Stimulated activated naive CD4-positive, alpha-beta T cell treated with Interleukin-2 at 50 U/mL for 16 hours (primary cell): ENCODE measurements around the gene POLR3GL.
A peak's percentile ranks its signal among the peaks of the same experiment; 100 is the strongest.

Experiments used
- DNase-seq: peaks from one replicate; lab custom pipeline; 2025; lab: John Stamatoyannopoulos, UW

Gene POLR3GL

DNA sequence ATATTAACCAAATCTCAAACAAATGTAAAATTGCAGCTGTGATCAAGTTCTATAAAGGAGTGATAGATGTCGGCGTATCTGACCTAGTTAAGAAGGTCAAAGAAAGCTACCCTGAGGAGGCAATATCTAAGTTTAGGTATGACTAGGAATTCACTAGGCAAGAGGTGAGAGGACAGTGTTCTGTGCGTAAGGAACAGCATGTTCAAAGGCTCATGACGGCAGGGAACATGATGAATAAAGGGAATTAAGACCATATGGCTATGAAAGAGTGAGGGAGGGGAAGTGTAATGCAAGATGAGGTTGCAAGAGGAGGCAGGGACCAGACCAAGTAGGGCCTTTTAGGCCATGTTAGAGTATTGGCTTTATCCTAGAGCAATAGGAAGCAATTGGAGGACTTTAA is 15.3 kb upstream of the POLR3GL start:
- DNase-seq = no peak

DNA sequence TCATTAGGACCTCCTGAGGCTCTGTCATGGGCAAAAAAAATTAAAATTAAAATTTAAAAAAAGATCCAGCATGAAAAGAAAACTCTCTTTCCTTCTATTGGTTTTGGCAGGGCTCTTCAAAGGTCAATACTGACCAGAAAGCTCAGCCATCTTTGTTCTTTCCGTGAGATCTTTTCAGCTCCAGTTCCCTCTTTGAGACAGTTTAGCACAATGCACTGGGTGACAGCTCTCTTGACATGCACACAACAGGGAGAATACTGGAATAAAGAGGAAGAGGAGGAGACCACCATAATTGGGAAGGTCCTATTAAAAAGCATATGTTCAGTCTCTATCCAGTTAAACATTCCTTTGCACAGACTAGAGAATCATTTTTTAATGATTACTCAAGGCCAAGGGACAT is 13.0 kb upstream of the POLR3GL start:
- DNase-seq = no peak

DNA sequence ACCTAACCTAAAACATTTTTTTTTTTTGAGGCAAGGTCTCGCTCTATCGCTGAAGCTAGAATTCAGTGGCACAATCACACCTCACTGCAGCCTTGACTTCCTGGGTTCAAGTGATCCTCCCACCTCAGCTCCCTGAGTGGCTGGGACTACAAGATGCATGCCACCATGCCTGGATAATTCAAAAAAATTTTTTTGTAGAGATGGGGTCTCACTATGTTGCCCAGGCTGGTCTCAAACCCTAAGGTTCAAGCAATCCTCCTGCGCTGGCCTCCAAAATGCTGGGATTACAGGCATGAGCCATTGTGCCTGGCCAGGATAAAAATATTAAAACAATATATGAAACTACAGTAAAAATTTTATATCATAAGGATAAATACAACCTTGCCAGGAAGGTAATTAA is 11.6 kb upstream of the POLR3GL start:
- DNase-seq = no peak

DNA sequence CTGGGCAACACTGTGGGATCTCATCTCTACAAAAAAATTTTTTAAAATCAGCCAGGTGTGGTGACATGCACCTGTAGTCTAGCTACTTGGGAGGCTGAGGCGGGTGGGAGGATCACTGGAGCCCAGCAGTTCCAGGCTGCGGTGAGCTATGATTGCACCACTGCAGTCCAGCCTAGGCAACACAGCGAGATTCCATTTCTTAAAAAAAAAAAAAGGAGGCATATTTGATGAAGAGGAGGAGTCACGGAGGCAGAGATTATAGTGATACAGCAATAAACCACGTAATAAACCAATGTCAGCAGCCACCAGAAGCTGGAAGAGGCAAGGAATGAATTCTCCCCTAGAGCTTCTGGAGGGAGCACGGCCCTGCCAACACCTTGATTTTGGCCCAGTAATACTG is 10.6 kb upstream of the POLR3GL start:
- DNase-seq = no peak

DNA sequence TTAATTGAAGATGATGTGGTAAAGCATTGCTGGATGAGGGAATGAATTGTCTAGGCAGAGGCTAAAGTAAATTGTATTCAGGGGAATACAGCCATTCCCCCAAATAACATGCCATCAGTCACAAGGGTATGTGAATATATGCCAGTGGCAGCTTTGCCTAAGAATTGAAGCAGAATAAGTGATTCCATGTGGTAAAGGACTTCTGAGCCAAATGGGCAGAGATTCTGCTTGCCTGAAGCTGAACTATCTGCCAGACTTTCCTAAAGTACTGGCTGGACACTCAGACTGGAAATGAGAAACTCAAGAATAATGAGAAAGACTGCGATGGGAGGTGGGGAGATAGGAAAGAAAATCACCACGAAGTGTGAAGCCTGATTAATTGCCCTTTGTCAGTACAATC is 9.1 kb upstream of the POLR3GL start:
- no peak for DNase-seq

DNA sequence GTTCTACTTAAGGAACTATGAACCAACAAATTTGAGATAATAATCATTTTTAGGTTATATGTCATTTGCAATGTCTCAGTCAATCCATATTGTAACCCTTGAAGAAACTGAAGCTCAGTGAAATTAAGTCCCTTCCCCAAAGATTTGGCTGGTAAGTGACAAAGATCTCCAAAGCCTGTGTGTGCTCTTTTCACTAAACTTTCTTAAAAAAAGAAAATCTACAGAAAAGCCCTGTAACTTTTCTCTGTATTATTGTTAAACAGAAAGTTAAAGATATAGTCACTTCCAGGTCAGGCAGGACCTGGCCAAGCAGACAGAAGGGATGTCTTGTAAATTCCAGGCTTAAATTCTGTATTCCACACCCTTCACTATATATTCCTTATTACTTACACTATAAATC is 8.1 kb upstream of the POLR3GL start:
- DNase-seq = no peak

DNA sequence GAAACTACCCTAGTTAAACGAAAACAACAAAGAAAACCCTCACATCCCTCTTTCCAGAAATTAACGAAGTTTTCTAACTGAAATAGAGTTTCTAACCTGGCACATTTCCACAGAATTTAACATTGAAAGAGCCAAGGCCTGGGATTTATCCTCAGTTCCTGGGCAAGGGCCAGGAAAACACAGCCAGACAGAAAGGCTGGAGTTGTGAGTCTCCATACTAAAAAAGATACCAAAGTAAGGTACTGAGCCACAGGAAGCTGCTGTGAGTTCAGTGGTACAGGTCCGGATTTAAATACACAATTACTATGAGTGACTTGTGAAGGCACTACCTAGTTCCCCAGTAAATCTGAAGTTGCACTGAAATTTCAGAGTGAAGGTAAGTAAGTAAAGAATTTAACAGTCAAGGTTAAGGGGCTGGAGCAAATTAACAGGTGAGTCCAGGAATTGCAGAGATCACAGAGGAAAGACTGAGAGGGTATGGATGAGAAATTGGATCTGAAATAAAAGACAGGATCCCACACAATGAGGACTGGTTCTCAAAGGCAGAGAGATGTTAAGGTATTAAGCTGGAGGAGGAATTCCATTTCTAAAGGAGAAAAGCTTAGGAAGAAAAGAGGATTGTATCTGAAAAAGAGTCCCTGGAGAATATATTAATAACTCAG is 7.6 kb upstream of the POLR3GL start:
- DNase-seq = no peak

DNA sequence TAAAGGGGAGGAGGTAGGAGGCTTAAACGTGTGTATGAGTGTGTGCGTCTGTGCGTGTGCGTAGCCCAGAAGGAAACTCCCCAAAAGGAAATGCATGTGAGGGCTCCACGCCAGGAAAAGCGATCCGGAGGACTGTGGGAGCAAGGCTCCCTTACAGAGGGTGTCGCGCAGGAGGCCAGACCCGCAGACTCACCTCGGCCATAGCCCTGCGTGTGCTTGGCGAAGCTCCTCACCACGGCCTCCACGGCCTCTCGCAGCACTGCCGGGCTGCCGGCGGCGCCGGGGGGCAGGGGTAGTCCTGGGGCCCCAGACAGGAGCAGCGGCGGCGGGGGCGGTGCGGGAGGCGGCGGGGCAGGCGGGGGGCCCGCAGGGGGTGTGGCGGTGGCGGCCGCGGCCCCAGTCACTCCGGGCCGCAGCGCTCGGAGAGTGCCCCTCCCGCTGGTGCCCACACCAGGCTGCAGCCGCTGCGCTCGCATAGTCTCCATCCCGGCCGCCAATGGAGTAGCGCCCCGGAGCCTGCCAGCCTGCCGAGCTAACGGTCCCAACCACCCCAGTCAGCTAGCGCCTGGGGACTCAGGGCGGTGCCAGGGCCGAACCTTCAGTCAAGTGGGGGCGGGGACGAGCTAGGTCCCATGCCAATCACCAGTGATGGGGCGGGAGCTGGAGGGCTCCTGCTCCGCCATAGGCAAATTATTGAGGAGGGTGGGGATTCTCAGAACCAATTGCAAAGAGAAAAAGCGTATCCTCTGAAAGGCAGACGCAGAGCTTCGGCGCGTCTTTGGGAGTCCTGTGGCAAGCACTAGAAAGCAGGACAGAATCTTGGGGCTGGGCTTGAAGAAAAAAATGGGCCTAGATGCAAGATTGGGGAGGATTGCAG is 6.8 kb upstream of the POLR3GL start, which contains the start of gene LIX1L:
TSS of gene LIX1L (minus strand) at position 575 of the 877 bp plus-strand sequence. CDS start at position 485, 90 bp downstream.
- DNase-seq = peak; percentile 95

DNA sequence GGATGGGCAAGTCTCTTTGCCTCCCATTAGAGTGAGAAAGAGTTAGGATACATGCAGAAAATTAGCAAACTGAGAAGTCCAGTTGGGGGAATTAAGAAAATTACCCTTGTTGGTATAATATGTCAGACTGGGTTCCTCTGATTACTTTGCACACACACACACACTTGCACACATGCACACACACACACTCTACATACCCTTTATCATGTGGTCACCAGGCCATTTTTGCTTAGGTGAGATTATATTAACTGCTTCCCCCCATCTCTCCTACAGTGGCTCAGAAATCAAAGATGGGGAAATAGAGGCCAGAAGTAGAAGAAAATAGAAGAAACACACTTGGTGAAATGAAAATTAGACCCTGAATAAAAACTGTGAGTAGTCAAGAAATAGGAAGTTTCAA is 5.8 kb upstream of the POLR3GL start:
- DNase-seq = no peak

DNA sequence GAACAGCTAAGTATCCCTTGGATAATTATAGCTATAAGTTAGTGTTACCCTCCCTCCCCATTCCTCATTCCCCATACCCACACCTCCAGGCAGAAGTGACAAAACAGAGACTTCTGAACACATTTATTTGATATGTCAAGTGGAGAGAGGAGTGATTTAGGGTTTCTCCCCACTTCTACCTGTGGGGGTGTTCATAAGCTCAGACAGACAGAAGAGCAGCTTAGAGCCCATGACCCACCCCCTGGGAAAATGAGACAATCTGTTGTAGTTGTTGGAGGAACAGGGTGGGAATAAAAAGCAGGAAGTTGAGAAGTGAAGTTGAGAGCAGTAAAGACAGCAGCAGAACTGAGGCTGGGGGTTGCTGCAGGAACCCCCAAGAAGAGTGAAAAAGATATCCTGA is 5.2 kb upstream of the POLR3GL start:
- DNase-seq = no peak

DNA sequence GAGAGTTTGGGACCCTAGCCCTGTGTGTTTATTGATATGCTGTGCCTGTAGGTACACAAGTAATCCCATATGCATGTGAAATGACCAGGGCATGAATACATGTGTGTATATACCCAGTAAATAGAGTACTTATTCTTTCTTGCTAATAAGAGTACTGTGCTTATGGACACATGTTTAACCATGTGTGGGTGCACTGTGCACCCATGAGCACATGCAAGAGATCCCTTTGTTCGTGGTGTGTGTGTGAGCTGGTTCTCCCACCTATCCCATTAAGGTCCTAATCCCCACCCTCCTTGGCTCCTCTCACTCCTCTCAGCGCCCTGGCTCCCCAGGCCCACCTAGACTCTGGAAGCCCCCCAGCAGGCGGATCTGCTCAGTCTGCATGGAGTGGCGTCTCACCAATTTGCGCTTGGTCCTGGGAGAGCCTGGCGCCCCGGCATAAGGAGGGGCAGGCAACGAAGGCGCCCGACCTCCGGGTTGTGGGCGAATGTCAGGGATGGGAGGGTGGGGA is 4.5 kb upstream of the POLR3GL start:
- no peak for DNase-seq

DNA sequence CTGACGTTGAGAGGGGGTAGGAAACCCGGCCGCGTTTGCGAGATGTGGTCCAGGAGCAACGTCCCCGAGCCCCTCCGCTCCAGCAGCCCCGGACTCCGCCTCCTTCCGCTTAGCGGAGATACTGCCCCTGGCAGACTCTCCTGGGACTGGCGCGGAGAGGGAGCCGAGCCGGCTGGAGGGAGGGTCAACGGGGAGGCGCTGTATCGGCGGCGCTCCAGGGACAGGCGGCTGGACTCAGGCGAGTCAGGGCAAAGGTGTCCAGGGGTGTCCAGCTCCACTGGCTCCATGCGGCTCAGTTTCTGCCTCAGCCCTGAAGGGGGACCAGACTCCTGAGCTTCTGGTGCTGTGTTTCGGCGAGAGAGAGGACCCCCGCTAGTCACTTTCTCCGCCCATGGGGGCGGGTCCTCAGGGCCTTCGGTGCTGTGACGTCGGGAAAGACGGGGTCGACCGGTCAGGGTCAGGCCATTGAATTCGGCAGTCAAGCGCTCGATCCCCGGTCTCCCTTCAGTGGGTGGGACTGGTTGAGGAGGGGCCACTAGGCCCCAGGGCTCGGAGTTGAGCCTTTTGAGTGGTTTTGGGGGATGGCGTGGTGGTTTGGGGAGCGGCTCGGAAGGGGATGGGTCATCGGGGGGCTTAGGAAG is 3.9 kb upstream of the POLR3GL start:
- peak; percentile 40 for DNase-seq

DNA sequence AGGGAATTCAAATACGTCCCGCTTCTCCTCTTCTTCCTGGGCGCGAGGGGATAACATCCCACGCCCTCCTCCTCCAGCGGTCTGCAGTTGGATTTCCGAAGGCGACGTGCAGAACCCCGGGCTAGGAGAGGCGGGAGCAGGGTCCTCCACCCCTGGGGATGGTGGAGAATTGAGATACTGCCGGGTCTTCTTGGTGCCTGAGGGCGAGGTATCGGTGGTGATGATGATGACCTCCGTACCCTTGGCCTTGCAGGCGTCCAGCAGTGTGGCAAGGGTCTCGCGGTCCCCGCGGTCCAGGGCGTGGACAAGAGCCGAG is 3.4 kb upstream of the POLR3GL start:
- no peak for DNase-seq

DNA sequence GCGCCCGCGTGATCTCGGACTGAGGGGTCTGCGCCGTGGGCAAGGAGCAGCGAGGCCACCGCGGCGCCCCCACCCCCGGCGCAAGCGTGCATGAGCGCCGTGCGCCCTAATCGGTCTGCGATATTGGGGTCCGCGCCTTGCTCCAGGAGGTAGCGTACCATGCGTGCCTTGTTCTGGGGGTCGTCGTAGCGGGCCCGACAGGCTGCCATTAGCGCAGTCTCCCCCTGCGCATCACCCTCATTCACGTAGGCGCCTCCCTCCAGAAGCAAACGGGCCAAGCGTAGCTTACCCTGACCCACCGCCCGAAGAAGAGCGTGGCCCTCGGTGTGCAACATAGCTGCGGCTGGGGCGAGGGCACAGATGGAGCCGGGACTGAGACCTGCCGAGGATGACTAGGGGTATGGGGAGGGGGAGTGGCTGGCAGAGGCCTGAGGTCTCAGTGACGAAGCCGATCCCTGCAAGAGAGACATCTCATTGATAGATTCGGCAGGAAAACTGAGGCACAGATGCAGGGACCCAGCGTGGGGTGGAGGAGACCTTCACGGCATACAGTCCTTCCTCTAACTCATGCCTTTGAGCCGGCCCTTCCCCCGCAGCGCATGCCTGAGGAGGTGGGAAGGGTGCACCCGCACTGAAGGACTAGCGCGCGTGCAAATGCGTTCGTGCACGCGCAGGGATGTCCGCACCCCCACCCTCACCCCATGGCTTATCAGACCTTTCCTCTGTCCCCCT is 2.9 kb upstream of the POLR3GL start:
- DNase-seq = peak; percentile 52

DNA sequence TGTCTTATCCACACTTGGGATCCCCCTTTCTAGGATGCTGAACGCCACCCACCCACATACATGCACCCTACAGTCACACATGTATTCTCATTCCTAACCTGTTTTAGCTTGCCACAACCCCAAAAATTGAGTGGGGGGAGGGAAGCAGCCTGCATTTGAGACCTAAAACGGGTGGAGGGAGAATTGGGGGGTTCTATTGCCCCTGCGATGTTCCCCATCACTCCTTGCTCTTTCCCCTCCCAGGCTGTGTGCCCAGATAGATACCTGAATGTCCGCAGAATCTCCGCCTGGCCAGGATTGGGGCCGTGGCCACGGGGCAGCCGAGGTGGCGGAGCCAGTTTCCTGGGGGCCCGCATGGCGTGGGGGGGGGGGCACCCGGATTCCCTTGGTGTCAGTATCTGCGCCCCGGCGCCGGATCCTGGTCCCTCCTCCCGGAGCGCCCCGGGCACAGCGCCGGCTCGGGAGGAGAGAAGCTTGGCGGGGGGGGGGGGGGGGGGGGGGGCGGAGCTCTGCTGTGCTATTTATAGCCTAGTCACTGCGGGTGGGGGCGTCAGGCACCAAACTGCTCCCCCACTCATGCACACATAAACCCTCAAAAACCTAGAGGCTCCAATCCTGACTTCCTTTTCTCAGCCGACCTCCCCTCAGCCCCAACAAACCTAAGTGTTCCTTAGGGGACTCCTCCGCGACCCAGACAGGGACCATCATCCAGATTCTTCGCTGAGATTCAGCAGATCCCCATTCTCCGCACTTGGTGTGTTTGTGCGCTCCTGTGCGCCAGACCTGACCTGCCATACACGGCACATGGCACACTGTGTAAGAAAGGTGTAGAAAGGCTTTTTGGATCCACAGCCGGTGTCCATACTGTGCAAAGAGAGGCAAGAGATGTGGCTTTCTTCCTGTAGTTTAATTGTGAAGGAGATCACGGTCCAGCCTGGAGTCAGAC is 2.1 kb upstream of the POLR3GL start:
- DNase-seq = peak; percentile 62

DNA sequence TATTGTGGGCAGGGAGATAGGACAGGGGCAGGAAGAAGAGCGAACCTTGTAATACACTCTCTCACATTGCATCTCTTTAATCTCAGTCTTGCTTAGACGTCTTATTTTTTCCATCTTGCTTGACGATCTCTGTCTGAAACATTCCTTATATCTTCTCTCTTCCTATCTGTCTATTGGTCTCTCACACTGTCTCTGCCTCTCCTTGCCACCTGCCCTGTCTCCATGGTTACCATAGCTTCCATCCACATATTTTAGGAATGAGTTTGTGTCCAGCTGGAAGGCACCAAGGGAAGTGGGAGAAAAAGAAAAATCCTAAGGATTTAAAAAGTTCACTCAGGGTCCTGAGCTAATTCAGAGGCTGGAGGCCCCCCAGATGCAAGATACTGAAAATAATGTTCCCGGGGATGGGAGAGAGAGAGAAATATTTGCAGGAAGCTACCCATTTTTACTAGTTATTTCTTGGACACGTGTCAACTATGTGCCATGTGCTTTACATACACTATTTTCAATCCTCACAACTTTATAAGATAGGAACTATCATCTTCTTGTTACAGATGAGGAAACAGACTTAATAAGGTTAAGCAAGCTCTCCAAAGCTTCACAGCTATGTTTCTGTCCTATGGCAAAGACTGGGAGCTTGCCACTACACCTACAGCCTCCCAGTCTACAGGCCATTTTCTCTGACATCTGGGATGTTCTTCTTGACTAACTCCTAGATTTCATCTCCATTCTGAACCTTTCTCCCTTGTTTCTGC is 1.0 kb upstream of the POLR3GL start:
- no peak for DNase-seq

DNA sequence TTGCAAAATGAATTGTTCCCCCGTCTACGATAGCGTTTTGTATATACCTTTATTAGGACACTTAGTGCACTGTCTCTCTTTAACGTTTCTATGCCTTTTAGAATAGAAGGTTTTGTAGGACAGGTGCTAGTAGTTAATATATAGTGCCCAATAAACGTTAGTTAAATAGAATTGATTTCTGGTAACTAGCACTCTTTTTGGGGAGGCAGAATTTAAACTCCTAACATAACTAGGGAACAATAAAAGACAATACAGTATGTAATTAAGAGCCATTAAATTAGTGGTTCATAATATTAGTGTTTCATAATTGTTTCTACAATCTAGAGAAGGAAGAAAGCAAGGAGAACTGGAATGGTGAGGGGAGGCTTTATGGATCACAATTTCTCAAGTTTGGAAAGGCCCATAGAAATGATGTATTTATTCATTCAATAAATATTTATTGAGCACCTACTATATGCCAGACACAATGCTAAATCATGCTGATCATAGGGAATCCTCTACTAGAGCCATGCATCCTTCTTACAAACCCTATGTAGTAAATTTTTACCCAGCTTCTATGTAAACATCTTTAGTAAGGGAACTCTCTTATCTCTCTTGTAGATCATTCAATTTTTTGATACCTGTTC is 742 bp downstream of the POLR3GL start:
- DNase-seq = no peak

DNA sequence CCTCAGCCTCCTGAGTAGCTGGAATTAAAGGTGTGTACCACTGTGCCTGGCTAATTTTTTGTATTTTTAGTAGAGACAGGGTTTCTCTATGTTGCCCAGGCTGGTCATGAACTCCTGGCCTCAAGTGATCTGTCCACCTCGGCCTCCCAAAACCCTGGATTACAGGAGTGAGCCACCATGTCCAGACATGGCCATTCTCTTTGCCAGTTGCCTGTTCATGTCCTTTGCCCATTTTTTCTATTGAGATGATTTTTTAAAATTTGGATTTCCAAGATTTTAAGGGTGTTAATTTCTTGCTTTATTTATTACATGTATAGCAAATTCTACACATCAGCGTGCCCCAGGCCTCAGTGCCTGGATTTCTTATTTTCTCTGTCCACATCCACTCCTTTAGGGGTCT is 2.8 kb downstream of the POLR3GL start:
- no peak for DNase-seq

DNA sequence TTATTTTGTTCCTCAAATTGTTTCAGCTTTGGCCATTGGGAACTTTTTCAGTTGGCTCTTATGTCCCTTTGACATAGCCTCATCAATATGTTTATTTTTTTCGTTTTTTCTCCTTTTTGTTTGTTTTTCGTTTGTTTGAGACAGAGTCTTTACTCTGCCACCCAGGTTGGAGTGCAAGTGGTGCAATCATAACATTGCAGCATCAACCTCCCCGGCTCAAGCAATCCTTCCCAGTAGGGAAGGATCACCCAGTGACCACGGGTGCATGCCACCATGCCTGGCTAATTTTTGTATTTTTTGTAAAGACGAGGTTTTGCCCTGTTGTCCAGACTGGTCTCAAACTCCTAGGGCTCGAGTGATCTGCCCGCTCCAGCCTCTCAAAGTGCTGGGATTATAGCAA is 8.1 kb downstream of the POLR3GL start:
- DNase-seq = no peak

DNA sequence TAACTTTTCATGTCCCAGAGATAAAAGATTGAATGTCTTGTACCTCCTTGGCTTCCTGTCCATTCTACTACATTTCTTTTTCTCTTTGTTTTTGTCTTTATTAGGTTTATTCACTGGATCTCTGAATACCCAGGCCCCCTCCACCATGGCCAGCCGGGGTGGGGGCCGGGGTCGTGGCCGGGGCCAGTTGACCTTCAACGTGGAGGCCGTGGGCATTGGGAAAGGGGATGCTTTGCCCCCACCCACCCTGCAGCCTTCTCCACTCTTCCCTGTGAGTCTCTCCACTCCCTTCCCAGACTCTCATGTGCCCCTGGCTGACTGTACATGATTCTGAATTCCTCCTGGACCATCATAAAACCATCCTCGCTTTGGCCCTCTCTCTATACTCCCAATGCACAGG is 10.2 kb downstream of the POLR3GL start:
- DNase-seq = no peak
